Esophagus (tissue), 2 donors: ENCODE data around the gene SLC5A1. TPM values are rescaled to one million over a fixed set of nuclear protein-coding genes. Genes with fewer than 3 reads are reported as not detected.

Experiments
- H3K27ac ChIP-seq, 2 donors: one replicate each; pipeline ENCODE4 v1.5.1; 2013; ENCODE audit warnings: low read depth in 2 of 2, mild to moderate bottlenecking in 2 of 2, inconsistent platforms in 1 of 2, low read length in 1 of 2, moderate library complexity in 1 of 2
- H3K27me3 ChIP-seq, 2 donors: one replicate each; pipeline ENCODE4 v1.6.1; 2013; ENCODE audit warnings: low read length in 2 of 2, control low read depth in 1 of 2, mild to moderate bottlenecking in 1 of 2; ENCODE audit not compliant: insufficient read depth in 2 of 2, control insufficient read depth in 1 of 2
- H3K36me3 ChIP-seq, 2 donors: one replicate each; pipeline ENCODE4 v1.6.1; 2013; ENCODE audit warnings: low read length in 1 of 2; ENCODE audit not compliant: control insufficient read depth in 2 of 2, insufficient read depth in 2 of 2
- H3K4me1 ChIP-seq, 2 donors: one replicate each; pipeline ENCODE4 v1.6.1; 2013; ENCODE audit warnings: low read length in 1 of 2; ENCODE audit not compliant: control insufficient read depth in 2 of 2, insufficient read depth in 2 of 2
- H3K4me3 ChIP-seq, 2 donors: one replicate each; pipeline ENCODE4 v1.5.1; 2013; ENCODE audit warnings: low read length in 2 of 2, mild to moderate bottlenecking in 2 of 2, low read depth in 1 of 2, moderate library complexity in 1 of 2
- H3K9me3 ChIP-seq, 2 donors: one replicate each; pipeline ENCODE4 v1.6.1; 2013; ENCODE audit warnings: mild to moderate bottlenecking in 2 of 2, low read depth in 1 of 2, low read length in 1 of 2, moderate library complexity in 1 of 2; ENCODE audit not compliant: control insufficient read depth in 2 of 2, insufficient read depth in 1 of 2
- WGBS, 2 donors: extraction: QIAGEN DNeasy Blood & Tissue Kit; methylation state at CpG; one replicate each; pipeline ENCODE4 v1.1.7; 2013; 5-methylcytosine and 5-hydroxymethylcytosine counted together
- polyA plus RNA-seq, 2 donors: library from polyadenylated mRNA; stranded (reverse); fragments of 200-250 nt; gene quantifications; one replicate each; pipeline ENCODE4 v1.2.3, GENCODE V29; 2013
- donor health status: healthy with polysubstance abuse.
- donor health status: Bipolar disorder and iron deficiency.

Gene SLC5A1
- polyA plus RNA-seq, 2 donors: 1.4 to 3.7 TPM

GRCh38 chr22:32063701-32064100, 20.6 kb downstream of the SLC5A1 start:
- Histone ChIP-seq H3K4me1 (no peaks in the 10 kb centered on the region), H3K27ac (no peak overlapping the region), H3K4me3 (no peak overlapping the region), H3K36me3 (no peaks in the 10 kb centered on the region), H3K27me3 (no peaks in the 10 kb centered on the region), H3K9me3 (no peaks in the 10 kb centered on the region)
- 78 to 91% methylated on average over 2 of the region's 2 CpGs for WGBS, 2 donors

DNA sequence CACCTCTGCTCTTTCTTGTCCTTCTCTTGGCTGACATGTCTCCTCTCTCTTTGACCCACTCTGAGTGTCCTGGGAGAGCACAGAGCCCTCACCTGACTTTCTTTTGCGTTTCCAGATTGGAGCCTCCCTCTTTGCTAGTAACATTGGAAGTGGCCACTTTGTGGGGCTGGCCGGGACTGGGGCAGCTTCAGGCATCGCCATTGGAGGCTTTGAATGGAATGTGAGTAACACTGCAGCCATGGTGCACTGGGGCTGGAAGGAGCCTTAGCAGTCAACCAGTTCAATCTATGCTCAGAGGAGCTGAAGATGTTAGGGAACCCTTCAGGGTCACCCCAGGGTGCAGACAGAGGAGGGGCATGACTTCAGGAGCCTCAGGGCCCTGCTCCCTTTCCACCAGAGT, 23.8 kb downstream of the SLC5A1 start:
- Histone ChIP-seq H3K9me3 (no peaks in the 10 kb centered on the region), H3K27ac (no peak overlapping the region), H3K4me1 (no peaks in the 10 kb centered on the region), H3K27me3 (no peaks in the 10 kb centered on the region), H3K36me3 (no peaks in the 10 kb centered on the region), H3K4me3 (no peak overlapping the region)
- 66 to 67% methylated on average over 3 of the region's 3 CpGs for WGBS, 2 donors

- Histone ChIP-seq H3K27ac (no peak overlapping the region), H3K36me3 (no peaks in the 10 kb centered on the region), H3K27me3 (no peaks in the 10 kb centered on the region), H3K9me3 (no peaks in the 10 kb centered on the region), H3K4me3 (no peak overlapping the region), H3K4me1 (no peaks in the 10 kb centered on the region)
- WGBS, 2 donors: 36 to 44% methylated on average over 2 of the region's 2 CpGs
These were observed 24.6 kb downstream of the SLC5A1 start for GRCh38 chr22:32067613-32068012.

- no peaks in the 10 kb centered on the region for H3K4me1 ChIP-seq
- H3K9me3 ChIP-seq: no peaks in the 10 kb centered on the region
- no peak overlapping the region for H3K27ac ChIP-seq
- no peak overlapping the region for H3K4me3 ChIP-seq
- H3K27me3 ChIP-seq: no peaks in the 10 kb centered on the region
- H3K36me3 ChIP-seq: no peaks in the 10 kb centered on the region
- 80 to 82% methylated on average over 3 of the region's 4 CpGs for WGBS, 2 donors
These were observed 26.7 kb downstream of the SLC5A1 start for GRCh38 chr22:32069579-32070372.

GRCh38 chr22:32073262-32073661, 30.2 kb downstream of the SLC5A1 start:
- 77 to 78% methylated on average over 7 of the region's 7 CpGs for WGBS, 2 donors

DNA sequence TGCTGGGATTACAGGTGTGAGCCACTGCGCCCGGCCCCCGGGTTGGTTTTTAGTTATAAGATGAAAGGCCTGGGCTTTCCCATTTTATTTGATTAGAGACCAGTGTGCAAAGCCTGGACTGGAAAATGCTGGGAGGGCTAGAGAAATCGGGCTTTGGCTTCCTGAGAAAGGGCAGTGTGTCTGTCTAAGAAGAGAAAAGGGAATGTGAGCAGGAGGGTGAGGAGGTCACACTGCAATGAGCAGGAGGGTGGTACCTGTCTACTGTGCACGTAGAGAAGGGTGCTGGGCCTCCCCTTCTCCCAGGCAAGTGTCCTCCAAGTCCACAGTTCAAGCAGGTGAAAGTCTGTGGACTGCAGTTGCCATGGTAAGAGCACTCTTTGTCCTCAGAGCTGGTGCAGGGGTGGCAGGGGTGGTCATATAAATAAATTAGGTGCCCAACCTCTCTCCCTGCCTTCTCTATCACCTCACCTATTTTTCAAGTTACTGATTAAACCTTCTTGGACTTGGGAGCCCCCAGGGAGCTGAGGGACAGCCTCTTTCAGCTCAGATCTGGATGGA, 30.8 kb downstream of the SLC5A1 start:
- Histone ChIP-seq H3K36me3 (no peaks in the 10 kb centered on the region), H3K4me1 (no peaks in the 10 kb centered on the region), H3K4me3 (no peak overlapping the region), H3K27me3 (no peaks in the 10 kb centered on the region), H3K27ac (no peak overlapping the region), H3K9me3 (no peaks in the 10 kb centered on the region)
- 75 to 79% methylated on average over 5 of the region's 5 CpGs for WGBS, 2 donors

More at GRCh38 chr22:32073262-32073661, 30.2 kb downstream of the SLC5A1 start:
- Histone ChIP-seq H3K4me3 (no peak overlapping the region), H3K27ac (no peak overlapping the region), H3K9me3 (no peaks in the 10 kb centered on the region), H3K4me1 (no peaks in the 10 kb centered on the region), H3K36me3 (no peaks in the 10 kb centered on the region), H3K27me3 (no peaks in the 10 kb centered on the region)

DNA sequence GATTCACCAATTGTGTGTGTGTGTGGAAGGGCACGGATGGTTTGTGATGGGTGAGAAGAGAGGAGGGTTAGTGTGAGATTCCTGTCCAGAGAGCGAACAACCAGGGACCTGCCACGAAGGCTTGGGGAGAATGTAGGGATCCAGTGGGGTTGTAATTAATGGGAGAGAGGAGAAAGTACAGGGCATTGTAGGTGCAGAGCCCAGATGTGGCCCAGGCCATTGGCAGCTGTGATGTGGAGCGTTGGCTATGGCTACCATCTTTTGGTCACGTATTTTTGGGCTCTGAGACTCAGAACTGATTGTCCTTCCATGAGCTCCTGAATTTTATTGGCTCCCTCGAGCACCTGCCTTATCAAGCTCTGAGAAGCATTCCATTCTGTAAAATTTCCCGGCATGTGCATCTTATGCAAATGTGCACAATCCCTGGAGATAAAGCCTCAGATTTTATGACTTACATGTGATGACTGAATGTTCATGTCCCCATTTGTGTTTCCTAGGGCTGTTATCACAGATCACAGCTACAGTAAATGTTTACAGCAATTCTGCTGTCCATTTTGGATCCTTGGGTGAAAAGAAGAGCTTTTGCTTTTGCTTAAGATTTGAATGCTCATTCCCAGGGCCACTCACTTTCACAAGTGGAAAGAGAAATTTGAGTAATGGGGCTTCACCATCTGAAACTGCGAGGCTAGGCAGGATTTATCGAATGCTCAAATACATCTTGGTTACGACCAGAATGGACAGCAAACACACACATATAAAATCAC, 33.1 kb downstream of the SLC5A1 start:
- H3K27me3 ChIP-seq: no peaks in the 10 kb centered on the region
- no peaks in the 10 kb centered on the region for H3K4me1 ChIP-seq
- 74 to 83% methylated on average over 10 of the region's 10 CpGs for WGBS, 2 donors
- H3K36me3 ChIP-seq: no peaks in the 10 kb centered on the region
- H3K4me3 ChIP-seq: no peak overlapping the region
- H3K27ac ChIP-seq: no peak overlapping the region
- H3K9me3 ChIP-seq: no peaks in the 10 kb centered on the region

DNA sequence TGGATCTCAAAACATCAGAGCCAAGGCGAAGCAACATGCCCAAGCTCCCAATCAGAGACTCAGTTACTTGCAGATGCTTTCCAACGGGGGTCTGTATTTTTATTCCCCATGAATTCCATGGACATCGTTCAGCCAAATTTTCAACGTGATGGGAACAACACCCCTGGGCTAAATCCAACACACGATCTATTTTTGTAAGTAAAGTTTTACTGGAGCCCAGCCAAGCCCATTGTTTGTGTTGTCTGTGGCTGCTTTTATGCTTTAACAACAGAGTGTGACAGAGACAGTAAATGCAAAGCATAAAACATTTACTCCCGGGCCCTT, 33.7 kb downstream of the SLC5A1 start:
- Histone ChIP-seq H3K9me3 (no peaks in the 10 kb centered on the region), H3K4me3 (no peak overlapping the region), H3K27ac (no peak overlapping the region), H3K4me1 (no peaks in the 10 kb centered on the region), H3K36me3 (no peaks in the 10 kb centered on the region), H3K27me3 (no peaks in the 10 kb centered on the region)
- WGBS, 2 donors: 25 to 27% methylated on average over 6 of the region's 6 CpGs

DNA sequence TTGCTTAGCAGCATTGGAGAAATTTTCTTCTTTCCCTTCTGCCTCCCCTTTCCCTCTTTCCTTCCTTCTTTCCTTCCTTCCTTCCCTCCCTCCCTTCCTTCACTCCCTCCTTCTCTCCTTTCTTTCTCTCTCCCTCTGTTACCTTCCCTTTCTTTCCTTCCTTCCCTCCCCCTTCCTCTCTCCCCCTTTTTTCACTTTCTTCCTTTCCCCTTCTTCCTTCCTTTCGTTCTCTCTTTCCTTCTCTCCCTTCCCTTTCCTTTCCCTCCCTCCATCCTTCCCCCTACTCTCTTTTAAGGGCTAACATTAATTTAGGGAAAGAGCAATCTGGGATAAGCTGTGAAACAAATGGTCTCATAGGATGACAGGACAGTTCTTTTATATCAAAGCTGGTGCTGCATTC, 34.1 kb downstream of the SLC5A1 start:
- no peak overlapping the region for H3K4me3 ChIP-seq
- no peaks in the 10 kb centered on the region for H3K9me3 ChIP-seq
- H3K27me3 ChIP-seq: no peaks in the 10 kb centered on the region
- H3K27ac ChIP-seq: no peak overlapping the region
- no peaks in the 10 kb centered on the region for H3K36me3 ChIP-seq
- 60 to 74% methylated on average over 1 of the region's 1 CpG for WGBS, 2 donors
- H3K4me1 ChIP-seq: no peaks in the 10 kb centered on the region
